Brain microvascular endothelial cell (primary cell): ENCODE results near the gene RAB6B.

Source experiments
- DNase-seq: peaks from one replicate; pipeline ENCODE4 v3.0.0-alpha.2; 2020
- H3K27ac ChIP-seq: fragments of 250-450 bp; sonication (Bioruptor Pico); 2 replicates; pipeline ENCODE4 v1.5.1; 2020; ENCODE audit warnings: mild to moderate bottlenecking, moderate library complexity
- H3K27me3 ChIP-seq: fragments of 250-450 bp; sonication (Bioruptor Pico); replicated peaks from 2 replicates; pipeline ENCODE4 v1.5.1; 2020; ENCODE audit warnings: mild to moderate bottlenecking
- H3K36me3 ChIP-seq: fragments of 250-450 bp; sonication (Bioruptor Pico); replicated peaks from 2 replicates; pipeline ENCODE4 v1.5.1; 2020; ENCODE audit warnings: mild to moderate bottlenecking
- H3K4me3 ChIP-seq: 2 replicates; pipeline ENCODE4 v1.5.1; 2011; ENCODE audit warnings: low read depth, mild to moderate bottlenecking, control low read depth, low read length, moderate library complexity
- CTCF ChIP-seq: IDR thresholded peaks from 2 replicates; pipeline ENCODE4 v1.5.1; 2011; ENCODE audit warnings: low read depth, mild to moderate bottlenecking, moderate library complexity, low read length, control low read depth, inconsistent platforms; ENCODE audit errors: missing control alignments
- in situ Hi-C: cut with HindIII; loops from 2 replicates; pipeline ENCODE4 v1.10.0; 2017; ENCODE audit warnings: low sequenced_read_pairs, low pct_ligation_motif_present

Gene RAB6B

GRCh38 chr3:133863911-133864310 lies 31.8 kb downstream of the RAB6B start:
- no peak for DNase-seq
- in situ Hi-C loops, result no loop called here
- H3K36me3 ChIP-seq, result no peaks in the 10 kb centered on the region
- peaks cover 5% of the 10 kb centered on the region for H3K27me3 ChIP-seq
- no peak for TF ChIP-seq CTCF
- H3K27ac ChIP-seq, result no peak overlapping the region
- H3K4me3 ChIP-seq, result no peak overlapping the region

GRCh38 chr3:133862161-133862560 lies 33.5 kb downstream of the RAB6B start:
- in situ Hi-C loops, result no loop called here
- no peak overlapping the region for H3K4me3 ChIP-seq

GRCh38 chr3:133860519-133860918 lies 35.2 kb downstream of the RAB6B start:
- Histone ChIP-seq H3K27me3 (peaks cover 3% of the 10 kb centered on the region), H3K4me3 (no peak overlapping the region), H3K27ac (no peak overlapping the region), H3K36me3 (no peaks in the 10 kb centered on the region)
- no peak for DNase-seq
- no peak for TF ChIP-seq CTCF
- in situ Hi-C loops, result no loop called here

More at GRCh38 chr3:133862161-133862560, 33.5 kb downstream of the RAB6B start:
- H3K27ac ChIP-seq, result no peak overlapping the region
- no peaks in the 10 kb centered on the region for H3K36me3 ChIP-seq
- DNase-seq, result no peak
- no peak for TF ChIP-seq CTCF
- peaks cover 3% of the 10 kb centered on the region for H3K27me3 ChIP-seq

GRCh38 chr3:133859381-133860234 lies 36.1 kb downstream of the RAB6B start:
- no peak for TF ChIP-seq CTCF
- DNase-seq, result no peak
- no peaks in the 10 kb centered on the region for H3K36me3 ChIP-seq
- no peak overlapping the region for H3K27ac ChIP-seq
- H3K4me3 ChIP-seq, result no peak overlapping the region
- no peaks in the 10 kb centered on the region for H3K27me3 ChIP-seq
- in situ Hi-C loops, result no loop called here

GRCh38 chr3:133857767-133858166 lies 37.9 kb downstream of the RAB6B start:
- TF ChIP-seq CTCF, result no peak
- Histone ChIP-seq H3K27me3 (no peaks in the 10 kb centered on the region), H3K36me3 (no peaks in the 10 kb centered on the region), H3K27ac (no peak overlapping the region), H3K4me3 (no peak overlapping the region)
- in situ Hi-C loops, result no loop called here
- no peak for DNase-seq
